Type B pancreatic cell (in vitro differentiated cells): ENCODE data around the gene ASXL3. TPM values are rescaled to one million over a fixed set of nuclear protein-coding genes. Genes with fewer than 3 reads are reported as not detected.

Experiments
- DNase-seq: peaks from one replicate; pipeline ENCODE4 v3.0.0; 2021; ENCODE audit warnings: mixed read lengths; ENCODE audit not compliant: unreplicated experiment; ENCODE audit errors: extremely low spot score
- H3K27ac Mint-ChIP-seq: 2 replicates; pipeline ENCODE4 v1.8.0; 2021; ENCODE audit warnings: mild to moderate bottlenecking, mixed read lengths
- H3K27me3 Mint-ChIP-seq: 2 replicates; pipeline ENCODE4 v1.8.0; 2021; ENCODE audit warnings: mixed read lengths
- H3K36me3 Mint-ChIP-seq: 2 replicates; pipeline ENCODE4 v1.8.0; 2021; ENCODE audit warnings: mixed read lengths
- H3K4me1 Mint-ChIP-seq: one replicate; pipeline ENCODE4 v1.8.0; 2021; ENCODE audit warnings: mixed read lengths; ENCODE audit not compliant: unreplicated experiment
- H3K4me3 Mint-ChIP-seq: 2 replicates; pipeline ENCODE4 v1.8.0; 2021; ENCODE audit warnings: mild to moderate bottlenecking, mixed read lengths
- H3K9me3 Mint-ChIP-seq: 2 replicates; pipeline ENCODE4 v1.8.0; 2021; ENCODE audit warnings: mixed read lengths
- CTCF ChIP-seq: fragments of 200-600 bp; sonication (generic); conservative IDR thresholded peaks from 2 replicates; pipeline ENCODE4 v1.5.0; 2021; ENCODE audit warnings: antibody characterized with exemption, mild to moderate bottlenecking
- long read RNA-seq: library from polyadenylated mRNA; unstranded; transcript quantifications from one replicate; pipeline ENCODE4 v2.0.0, GENCODE V29; 2020
- total RNA-seq: library from RNA; stranded (reverse); gene quantifications from 2 replicates; pipeline ENCODE4 v1.2.1, GENCODE V29; 2021; ENCODE audit warnings: low replicate concordance

ASXL3 gene
- 15.6 and 24.4 TPM in 2 replicates for total RNA-seq
- long read RNA-seq, partial matches to known transcripts: 3 of 8 reads
- long read RNA-seq, other reads (novel, unspliced or antisense): 5 of 8 reads

DNA sequence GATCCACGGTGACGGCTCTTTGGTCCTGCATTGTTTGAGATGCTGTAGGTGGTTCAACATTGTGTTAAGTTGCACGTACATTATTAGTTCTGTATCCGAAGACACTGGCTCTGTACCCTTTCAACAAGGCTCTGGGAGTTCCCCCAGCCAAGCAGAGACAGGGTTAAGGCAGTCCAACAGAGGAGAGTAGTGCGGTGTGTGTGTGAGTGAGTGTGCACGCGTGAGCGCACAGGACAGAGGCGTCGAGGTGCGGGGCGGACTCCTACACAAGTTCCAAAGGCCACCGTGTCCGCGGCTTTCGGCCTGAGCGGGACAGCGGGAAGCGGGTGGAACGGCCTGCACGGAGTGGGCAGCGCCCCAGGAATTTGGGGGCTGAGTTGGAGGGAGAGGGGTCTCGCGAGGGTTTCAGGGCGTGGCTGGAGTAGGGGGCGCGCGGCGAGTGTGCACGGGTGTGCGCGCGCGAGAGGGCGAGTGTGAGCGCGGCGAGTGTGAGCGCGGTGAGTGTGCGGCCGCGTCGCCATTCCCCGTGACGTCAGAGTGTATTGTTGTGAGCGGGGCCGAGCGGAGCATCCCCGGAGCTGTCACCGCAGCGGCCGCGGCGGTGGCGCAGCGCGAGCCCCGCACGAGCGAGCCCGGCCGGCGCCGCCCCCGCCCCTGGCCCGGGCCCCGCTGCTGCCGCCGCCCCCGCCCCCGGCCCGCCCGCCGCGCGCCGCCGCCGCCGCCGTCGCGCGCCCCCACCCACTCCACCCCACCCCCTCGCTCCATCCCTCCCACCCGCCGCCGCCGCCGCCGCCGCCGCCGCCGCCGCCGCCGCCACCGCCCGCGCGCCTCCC, at the start of gene ASXL3:
Gene ASXL3, plus strand, starts transcription at position 535 of the 833 bp plus-strand sequence. CDS start 413 bp downstream, outside the sequence.
- H3K9me3 Mint-ChIP-seq: no peaks in the 10 kb centered on the region
- peak within 1 kb of the TSS; percentile 98 for H3K4me3 Mint-ChIP-seq
- DNase-seq: peak; percentile 79
- no peak for TF ChIP-seq CTCF
- no peaks in the 10 kb centered on the region for H3K27me3 Mint-ChIP-seq
- H3K4me1 Mint-ChIP-seq: peaks cover 23% of the 10 kb centered on the region
- peak within 1 kb of the TSS; percentile 99 for H3K27ac Mint-ChIP-seq
- H3K36me3 Mint-ChIP-seq: peaks cover 4% of the 10 kb centered on the region

DNA sequence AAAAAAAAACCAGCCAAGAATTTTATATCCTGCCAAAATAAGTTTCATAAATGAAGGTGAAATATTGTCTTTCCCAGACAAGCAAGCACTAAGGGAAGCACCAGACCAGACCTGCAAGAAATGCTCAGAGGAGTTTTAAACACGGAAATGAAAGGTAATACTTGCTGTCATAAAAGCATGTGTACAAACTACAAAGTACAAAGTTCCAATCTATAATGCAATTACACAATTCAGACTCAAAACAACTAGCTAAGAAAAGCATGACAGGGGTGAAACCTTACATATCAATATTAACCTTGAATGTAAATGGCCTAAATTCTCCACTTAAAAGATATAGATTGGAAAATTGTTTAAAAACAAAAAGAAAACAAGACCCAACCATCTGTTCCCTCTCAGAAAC, 45.0 kb upstream of the ASXL3 start:
- Mint-ChIP-seq H3K27ac (no peak overlapping the region), H3K9me3 (peaks cover 9% of the 10 kb centered on the region), H3K4me3 (no peak overlapping the region), H3K36me3 (no peaks in the 10 kb centered on the region), H3K4me1 (no peaks in the 10 kb centered on the region), H3K27me3 (no peaks in the 10 kb centered on the region)
- DNase-seq: no peak
- TF ChIP-seq CTCF: no peak

- DNase-seq: no peak
- Mint-ChIP-seq H3K9me3 (peaks cover 9% of the 10 kb centered on the region), H3K27me3 (no peaks in the 10 kb centered on the region), H3K4me1 (no peaks in the 10 kb centered on the region), H3K4me3 (no peak overlapping the region), H3K27ac (no peak overlapping the region), H3K36me3 (no peaks in the 10 kb centered on the region)
- no peak for TF ChIP-seq CTCF
These were observed 41.1 kb upstream of the ASXL3 start for GRCh38 chr18:33536904-33537303.

GRCh38 chr18:33538418-33539042, 39.5 kb upstream of the ASXL3 start:
- Mint-ChIP-seq H3K27ac (no peak overlapping the region), H3K36me3 (no peaks in the 10 kb centered on the region), H3K9me3 (no peaks in the 10 kb centered on the region), H3K27me3 (no peaks in the 10 kb centered on the region), H3K4me3 (no peak overlapping the region), H3K4me1 (peaks cover 5% of the 10 kb centered on the region)
- DNase-seq: no peak
- TF ChIP-seq CTCF: no peak

- no peak overlapping the region for H3K27ac Mint-ChIP-seq
- no peaks in the 10 kb centered on the region for H3K27me3 Mint-ChIP-seq
- no peak for TF ChIP-seq CTCF
- peaks cover 6% of the 10 kb centered on the region for H3K4me1 Mint-ChIP-seq
- H3K36me3 Mint-ChIP-seq: no peaks in the 10 kb centered on the region
- no peaks in the 10 kb centered on the region for H3K9me3 Mint-ChIP-seq
- no peak overlapping the region for H3K4me3 Mint-ChIP-seq
- no peak for DNase-seq
These were observed 37.6 kb upstream of the ASXL3 start for GRCh38 chr18:33540392-33540791.
